H9 (cell line): ENCODE data around the gene PTBP3. TPM values are rescaled to one million over a fixed set of nuclear protein-coding genes. Genes with fewer than 3 reads are reported as not detected.

Experiments used
- DNase-seq: peaks from one replicate; pipeline ENCODE4 v3.0.0-alpha.2; 2017
- H2AFZ ChIP-seq: one replicate; pipeline ENCODE4 v1.6.1; 2013; ENCODE audit warnings: mild to moderate bottlenecking, low read length, control low read depth, moderate library complexity
- H2AK5ac ChIP-seq: 2 replicates; pipeline ENCODE4 v1.6.1; 2013; ENCODE audit warnings: low read length, control low read depth, mixed read lengths; ENCODE audit not compliant: insufficient read length
- H2BK120ac ChIP-seq: one replicate; pipeline ENCODE4 v1.6.1; 2013; ENCODE audit warnings: low read depth, mild to moderate bottlenecking, low read length, control low read depth, inconsistent platforms; ENCODE audit not compliant: poor library complexity, severe bottlenecking
- H2BK12ac ChIP-seq: 2 replicates; pipeline ENCODE4 v1.6.1; 2013; ENCODE audit warnings: low read length, control low read depth, mixed read lengths, low read depth; ENCODE audit not compliant: insufficient read length
- H2BK15ac ChIP-seq: 2 replicates; pipeline ENCODE4 v1.6.1; 2013; ENCODE audit warnings: low read depth, low read length, control low read depth
- H2BK20ac ChIP-seq: one replicate; pipeline ENCODE4 v1.6.1; 2013; ENCODE audit warnings: low read depth, mild to moderate bottlenecking, low read length, control low read depth, inconsistent platforms; ENCODE audit not compliant: poor library complexity, severe bottlenecking
- H2BK5ac ChIP-seq: 2 replicates; pipeline ENCODE4 v1.6.1; 2013; ENCODE audit warnings: low read length, control low read depth, mixed read lengths; ENCODE audit not compliant: insufficient read length
- H3K14ac ChIP-seq: 2 replicates; pipeline ENCODE4 v1.6.1; 2013; ENCODE audit warnings: low read length, control low read depth; ENCODE audit not compliant: insufficient read depth
- H3K18ac ChIP-seq: 2 replicates; pipeline ENCODE4 v1.6.1; 2013; ENCODE audit warnings: low read depth, mild to moderate bottlenecking, mixed read lengths, low read length, control low read depth; ENCODE audit not compliant: insufficient read length
- H3K23ac ChIP-seq: 2 replicates; pipeline ENCODE4 v1.6.1; 2013; ENCODE audit warnings: low read length, control low read depth, mixed read lengths, low read depth; ENCODE audit not compliant: insufficient read length
- H3K23me2 ChIP-seq: 2 replicates; pipeline ENCODE4 v1.6.1; 2013; ENCODE audit warnings: low read depth, mild to moderate bottlenecking, mixed read lengths, low read length, control low read depth; ENCODE audit not compliant: insufficient read length, poor library complexity, severe bottlenecking
- H3K27ac ChIP-seq: 2 replicates; pipeline ENCODE4 v1.5.1; 2013; ENCODE audit warnings: low read length, control low read depth, mixed read lengths, low read depth; ENCODE audit not compliant: insufficient read length
- H3K27me3 ChIP-seq: 2 replicates; pipeline ENCODE4 v1.6.1; 2013; ENCODE audit warnings: low read length, control low read depth, inconsistent platforms; ENCODE audit not compliant: insufficient read depth
- H3K4ac ChIP-seq: 2 replicates; pipeline ENCODE4 v1.6.1; 2013; ENCODE audit warnings: low read depth, mild to moderate bottlenecking, control low read depth, inconsistent platforms, low read length, moderate library complexity
- H3K4me1 ChIP-seq: 2 replicates; pipeline ENCODE4 v1.6.1; 2013; ENCODE audit warnings: low read length, control low read depth, inconsistent platforms; ENCODE audit not compliant: insufficient read depth
- H3K4me2 ChIP-seq: 2 replicates; pipeline ENCODE4 v1.6.1; 2013; ENCODE audit warnings: low read length, control low read depth, mixed read lengths; ENCODE audit not compliant: insufficient read length, insufficient read depth
- H3K56ac ChIP-seq: 2 replicates; pipeline ENCODE4 v1.6.1; 2013; ENCODE audit warnings: low read depth, mild to moderate bottlenecking, mixed read lengths, low read length, control low read depth; ENCODE audit not compliant: insufficient read length
- H3K79me1 ChIP-seq: 2 replicates; pipeline ENCODE4 v1.6.1; 2013; ENCODE audit warnings: low read depth, mild to moderate bottlenecking, moderate library complexity, low read length, control low read depth, inconsistent platforms; ENCODE audit not compliant: insufficient read depth, poor library complexity, severe bottlenecking
- H3K79me2 ChIP-seq: 2 replicates; pipeline ENCODE4 v1.6.1; 2013; ENCODE audit warnings: low read length, control low read depth, inconsistent platforms; ENCODE audit not compliant: insufficient read depth
- H3K9ac ChIP-seq: 2 replicates; pipeline ENCODE4 v1.6.1; 2013; ENCODE audit warnings: low read length, control low read depth, mixed read lengths; ENCODE audit not compliant: insufficient read length; ENCODE audit errors: extremely low read depth
- H3K9me3 ChIP-seq: one replicate; pipeline ENCODE4 v1.6.1; 2013; ENCODE audit warnings: low read depth, low read length, inconsistent platforms; ENCODE audit not compliant: control insufficient read depth
- H3T11ph ChIP-seq: one replicate; pipeline ENCODE4 v1.6.1; 2013; ENCODE audit warnings: mild to moderate bottlenecking, low read length, control low read depth, inconsistent platforms
- H4K20me1 ChIP-seq: one replicate; pipeline ENCODE4 v1.6.1; 2013; ENCODE audit not compliant: control insufficient read depth, insufficient read length, insufficient read depth
- H4K5ac ChIP-seq: 2 replicates; pipeline ENCODE4 v1.6.1; 2013; ENCODE audit warnings: low read depth, mild to moderate bottlenecking, mixed read lengths, low read length, control low read depth; ENCODE audit not compliant: insufficient read length
- H4K8ac ChIP-seq: replicated peaks from 2 replicates; pipeline ENCODE4 v1.6.1; 2013; ENCODE audit warnings: low read length, control low read depth, mixed read lengths, low read depth; ENCODE audit not compliant: insufficient read length
- H4K91ac ChIP-seq: 2 replicates; pipeline ENCODE4 v1.6.1; 2013; ENCODE audit warnings: low read depth, mild to moderate bottlenecking, moderate library complexity, mixed read lengths, low read length, control low read depth; ENCODE audit not compliant: insufficient read length
- H3K27ac Mint-ChIP-seq, 3 experiments: 2 replicates in 2 of 3; 3 replicates in 1 of 3; pipeline ENCODE4 v1.8.0; 2020 to 2021; ENCODE audit warnings: mixed read lengths in 3 of 3, mild to moderate bottlenecking in 1 of 3, moderate library complexity in 1 of 3
- H3K27me3 Mint-ChIP-seq: 2 replicates; pipeline ENCODE4 v1.8.0; 2021; ENCODE audit warnings: low read depth, mild to moderate bottlenecking, moderate library complexity, mixed read lengths
- H3K36me3 Mint-ChIP-seq, 3 experiments: 2 replicates in 2 of 3; 3 replicates in 1 of 3; pipeline ENCODE4 v1.8.0; 2020 to 2021; ENCODE audit warnings: low read depth in 3 of 3, mixed read lengths in 3 of 3; ENCODE audit not compliant: insufficient read depth in 1 of 3
- H3K4me1 Mint-ChIP-seq, 2 experiments: 2 replicates each; pipeline ENCODE4 v1.8.0; 2020; ENCODE audit warnings: mixed read lengths in 2 of 2
- H3K4me3 Mint-ChIP-seq, 2 experiments: 2 replicates in 1 of 2; 3 replicates in 1 of 2; pipeline ENCODE4 v1.8.0; 2020 to 2021; ENCODE audit warnings: mild to moderate bottlenecking in 2 of 2, mixed read lengths in 2 of 2, moderate library complexity in 1 of 2
- H3K9me3 Mint-ChIP-seq, 2 experiments: 2 replicates in 1 of 2; 3 replicates in 1 of 2; pipeline ENCODE4 v1.8.0; 2020; ENCODE audit warnings: mild to moderate bottlenecking in 2 of 2, mixed read lengths in 2 of 2, moderate library complexity in 1 of 2
- CTCF ChIP-seq: fragments of 200-600 bp; sonication (generic); conservative IDR thresholded peaks from 3 replicates; pipeline ENCODE4 v1.8.0; 2021; ENCODE audit warnings: antibody characterized with exemption, mild to moderate bottlenecking
- WGBS: extraction: QIAGEN DNeasy Blood & Tissue Kit; methylation state at CpG from one replicate; pipeline ENCODE4 v1.1.7; 2013; ENCODE audit warnings: missing lambda C conversion rate, low lambda C conversion rate, mixed read lengths; ENCODE audit not compliant: insufficient read length; ENCODE audit errors: extremely low coverage; 5-methylcytosine and 5-hydroxymethylcytosine counted together
- total RNA-seq: library from RNA; stranded (reverse); gene quantifications from 2 replicates; pipeline ENCODE4 v1.2.1, GENCODE V29; 2021

PTBP3 gene
- total RNA-seq, 1 experiment from 2014 or later, result 89.5 TPM

GRCh38 chr9:112379177-112380101, 46.0 kb upstream of the PTBP3 start:
- TF ChIP-seq CTCF, result no peak
- no peaks in the 10 kb centered on the region; a peak in 1 of 5 replicates for H3K9me3 Mint-ChIP-seq
- Histone ChIP-seq H3K4me1 (no peaks in the 10 kb centered on the region; the same call in 1 of the 2 replicates), H2AFZ (no peak overlapping the region), H3K14ac (peak overlapping the region; percentile 97; the same call in 1 of the 2 replicates), H3K9me3 (no peaks in the 10 kb centered on the region), H2BK5ac (no peak overlapping the region), H2BK20ac (no peak overlapping the region), H3T11ph (no peak overlapping the region), H3K27me3 (no peaks in the 10 kb centered on the region), H4K91ac (no peak overlapping the region), H3K79me1 (no peaks in the 10 kb centered on the region), H3K23ac (no peak overlapping the region), H2BK15ac (no peak overlapping the region), H3K9ac (peak overlapping the region; percentile 83), H4K8ac (no peak overlapping the region), H4K5ac (no peak overlapping the region), H3K79me2 (0 out of 2 replicates have a peak, but pooled peaks cover 1% of the 10 kb centered on the region), H2AK5ac (no peak overlapping the region), H4K20me1 (no peaks in the 10 kb centered on the region), H3K18ac (peak overlapping the region; percentile 99), H3K23me2 (peaks cover 10% of the 10 kb centered on the region), H2BK120ac (peak overlapping the region; percentile 24), H3K4ac (no peak overlapping the region; the same call in 1 of the 2 replicates), H3K4me2 (peak overlapping the region; percentile 87), H3K27ac (peak overlapping the region; percentile 44), H2BK12ac (no peak overlapping the region), H3K56ac (no peak overlapping the region)
- WGBS, result no CpG with 5 or more reads among the region's 57 CpGs
- DNase-seq, result peak; percentile 99
- no peaks in the 10 kb centered on the region for H3K27me3 Mint-ChIP-seq
- H3K4me3 Mint-ChIP-seq, result peak overlapping the region; percentile 92 to 93
- H3K36me3 Mint-ChIP-seq, result peaks cover 0 to 6% (median 4%) of the 10 kb centered on the region in 3 experiments; a peak in 6 of 7 replicates
- H3K27ac Mint-ChIP-seq, result peak overlapping the region; percentile 97 to 99 (median 99)
- H3K4me1 Mint-ChIP-seq, result peaks cover 25 to 29% of the 10 kb centered on the region in 2 experiments
